ENCODE measurements around the gene MICAL1. TPM values are rescaled to one million over a fixed set of nuclear protein-coding genes. Genes with fewer than 3 reads are reported as not detected.

Gene MICAL1
- total RNA-seq, 1 donor from 2014 or later, result 58.7 TPM

DNA sequence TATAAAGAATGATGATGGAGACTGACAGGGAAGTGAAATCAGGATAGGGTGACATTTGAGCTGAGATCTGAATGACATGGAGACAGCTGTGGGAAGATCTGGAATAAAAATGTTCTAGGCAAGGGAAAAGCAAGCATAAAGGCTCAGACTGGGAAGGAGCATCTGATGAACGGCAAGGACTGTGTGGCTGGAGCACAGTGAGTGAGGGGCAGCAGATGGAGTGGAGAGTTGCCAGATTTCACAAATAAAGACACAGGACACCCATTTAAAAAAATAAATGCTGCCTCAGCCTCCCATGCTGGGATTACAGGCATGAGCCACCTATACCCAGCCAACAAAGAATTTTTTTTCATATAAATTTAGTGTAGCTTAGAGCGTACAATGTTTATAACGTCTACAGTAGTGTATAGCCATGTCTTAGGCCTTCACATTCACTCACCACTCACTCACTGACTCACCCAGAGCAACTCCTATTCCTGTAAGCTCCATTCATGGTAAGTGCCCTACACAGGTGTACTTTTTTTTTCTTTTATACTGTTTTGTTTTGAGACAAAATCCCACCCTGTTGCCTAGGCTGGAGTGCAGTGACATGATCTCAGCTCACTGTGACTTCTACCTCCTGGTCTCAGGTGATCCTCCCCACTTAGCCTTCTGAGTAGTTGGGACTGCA lies 29.8 kb upstream of the MICAL1 start:
- no peak for TF ChIP-seq CTCF (conservative IDR thresholded peaks at IDR 0.05)
- H3K27me3 Mint-ChIP-seq (ENCODE audit: low read depth), result peaks cover 19% of the 10 kb centered on the region
- peak overlapping the region; percentile 5 for H3K27ac Mint-ChIP-seq (ENCODE audit: unreplicated experiment)
- no peaks in the 10 kb centered on the region for H3K9me3 Mint-ChIP-seq
- H3K36me3 Mint-ChIP-seq (ENCODE audit: low read depth), result peaks cover 12% of the 10 kb centered on the region
- DNase-seq (ENCODE audit: low read depth, low spot score), result no peak
- peaks cover 21% of the 10 kb centered on the region for H3K4me1 Mint-ChIP-seq
- no peak overlapping the region for H3K4me3 Mint-ChIP-seq

DNA sequence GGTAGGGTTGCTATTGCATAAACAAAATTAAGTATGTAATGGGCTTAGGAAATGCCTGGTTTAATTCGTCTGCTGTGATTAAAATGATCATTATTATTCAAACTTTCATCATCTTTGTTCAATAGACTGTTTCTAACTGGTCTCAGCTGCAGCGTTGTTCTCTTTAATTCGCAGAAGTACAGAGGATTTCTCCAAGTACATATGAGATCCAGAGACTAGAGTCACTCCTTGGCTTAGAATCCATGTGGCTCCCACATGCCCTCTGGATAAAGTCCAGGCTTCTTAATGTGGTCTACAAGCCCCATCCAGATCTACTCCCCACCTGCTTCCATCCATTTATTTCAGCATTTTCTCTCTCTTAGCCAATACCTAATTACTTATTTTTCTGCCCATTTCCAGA lies 28.6 kb upstream of the MICAL1 start:
- Mint-ChIP-seq H3K9me3 (no peaks in the 10 kb centered on the region), H3K4me1 (peaks cover 27% of the 10 kb centered on the region), H3K27ac (ENCODE audit: unreplicated experiment) (no peak overlapping the region), H3K27me3 (ENCODE audit: low read depth) (peaks cover 19% of the 10 kb centered on the region), H3K4me3 (peak overlapping the region; percentile 84), H3K36me3 (ENCODE audit: low read depth) (peaks cover 17% of the 10 kb centered on the region)
- no peak for TF ChIP-seq CTCF (conservative IDR thresholded peaks at IDR 0.05)
- DNase-seq (ENCODE audit: low read depth, low spot score), result no peak

GRCh38 chr6:109483735-109484057 lies 28.1 kb upstream of the MICAL1 start:
- H3K4me3 Mint-ChIP-seq, result peak overlapping the region; percentile 84
- H3K27ac Mint-ChIP-seq (ENCODE audit: unreplicated experiment), result no peak overlapping the region
- H3K9me3 Mint-ChIP-seq, result no peaks in the 10 kb centered on the region
- peaks cover 18% of the 10 kb centered on the region for H3K36me3 Mint-ChIP-seq (ENCODE audit: low read depth)
- peaks cover 32% of the 10 kb centered on the region for H3K4me1 Mint-ChIP-seq
- DNase-seq (ENCODE audit: low read depth, low spot score), result no peak
- peaks cover 19% of the 10 kb centered on the region for H3K27me3 Mint-ChIP-seq (ENCODE audit: low read depth)
- TF ChIP-seq CTCF (conservative IDR thresholded peaks at IDR 0.05), result no peak

GRCh38 chr6:109482905-109483734 lies 27.5 kb upstream of the MICAL1 start, which contains the start of gene ZBTB24:
TSS of gene ZBTB24 (minus strand) at chr6:109483219. CDS start at chr6:109482026, 1,193 bp downstream.
- Mint-ChIP-seq H3K27me3 (ENCODE audit: low read depth) (peaks cover 19% of the 10 kb centered on the region), H3K9me3 (no peaks in the 10 kb centered on the region), H3K36me3 (ENCODE audit: low read depth) (peaks cover 18% of the 10 kb centered on the region), H3K4me1 (peaks cover 37% of the 10 kb centered on the region), H3K27ac (ENCODE audit: unreplicated experiment) (no peak within 1 kb of the TSS), H3K4me3 (peak within 1 kb of the TSS; percentile 97)
- peak; percentile 73 for DNase-seq (ENCODE audit: low read depth, low spot score)
- TF ChIP-seq CTCF (conservative IDR thresholded peaks at IDR 0.05), result no peak

DNA sequence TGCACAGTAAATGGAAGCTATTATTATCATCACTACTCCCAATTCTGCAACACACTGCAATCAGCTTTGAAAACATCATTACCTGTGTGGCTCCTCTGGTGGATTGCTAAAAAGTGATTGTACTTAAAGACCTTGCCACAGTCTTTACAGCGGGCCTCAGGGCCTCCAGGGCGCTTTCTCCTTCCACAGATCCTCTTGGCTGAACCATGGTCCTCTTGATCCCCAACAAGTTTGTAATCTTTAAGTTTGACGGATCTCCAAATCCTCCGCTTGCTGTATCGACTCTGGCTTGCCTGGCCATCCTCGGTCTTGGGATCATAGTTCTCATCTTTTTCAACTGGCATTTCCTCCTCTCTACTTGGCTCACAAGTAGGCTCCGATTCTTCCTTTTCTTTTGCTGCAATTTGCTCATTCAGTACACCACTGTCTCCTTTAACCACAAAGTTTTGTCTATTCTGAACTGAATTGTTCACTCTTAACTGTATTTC lies 25.5 kb upstream of the MICAL1 start:
- no peak for TF ChIP-seq CTCF (conservative IDR thresholded peaks at IDR 0.05)
- Mint-ChIP-seq H3K36me3 (ENCODE audit: low read depth) (peaks cover 21% of the 10 kb centered on the region), H3K27me3 (ENCODE audit: low read depth) (peaks cover 13% of the 10 kb centered on the region), H3K9me3 (no peaks in the 10 kb centered on the region), H3K4me3 (peak overlapping the region; percentile 97), H3K27ac (ENCODE audit: unreplicated experiment) (no peak overlapping the region), H3K4me1 (peaks cover 41% of the 10 kb centered on the region)
- no peak for DNase-seq (ENCODE audit: low read depth, low spot score)

All from neural crest cell (in vitro differentiated cells).